ENCODE results near the gene ERP44. TPM values are rescaled to one million over a fixed set of nuclear protein-coding genes. Genes with fewer than 3 reads are reported as not detected.

ERP44 gene
- total and polyA plus RNA-seq, 2 donors (not counting 3 experiments of a cell fraction or from before 2014, with no cell fraction given): 9.9 to 21.4 TPM

GRCh38 chr9:100090880-100091279, 7.9 kb downstream of the ERP44 start:
- no peak overlapping the region for H3K27ac ChIP-seq (ENCODE audit: insufficient read depth, low read depth, low read length)
- H3K9me3 ChIP-seq (replicated peaks; ENCODE audit: control insufficient read depth, insufficient read depth, low read length): no peaks in the 10 kb centered on the region
- H3K9ac ChIP-seq (replicated peaks; ENCODE audit: extremely low read depth, insufficient read depth, low read length): no peak overlapping the region
- intact Hi-C loops (cut with micrococcal nuclease): no loop called here
- H3K4me1 ChIP-seq (ENCODE audit: control insufficient read depth, extremely low read depth, insufficient read depth, low read length): peaks cover 38% of the 10 kb centered on the region
- TF ChIP-seq POLR2A (IDR thresholded peaks at IDR 0.05; ENCODE audit: low read depth, low read length) (no peak), EZH2 (IDR thresholded peaks at IDR 0.05; ENCODE audit: borderline replicate concordance, low read depth, low read length, severe bottlenecking) (no peak), FOS (IDR thresholded peaks at IDR 0.05; ENCODE audit: borderline replicate concordance, insufficient read depth, low read length) (no peak), POLR2AphosphoS5 (IDR thresholded peaks at IDR 0.05; ENCODE audit: insufficient read depth, low read depth, low read length) (no peak), JUN (IDR thresholded peaks at IDR 0.05; ENCODE audit: borderline replicate concordance, insufficient read depth, insufficient read length, low read depth) (no peak), CTCF (IDR thresholded peaks at IDR 0.05; ENCODE audit: extremely low read depth in 1 of 2, insufficient read depth in 1 of 2, low read depth in 1 of 2, low read length in 2 of 2) (no peak), MYC (IDR thresholded peaks at IDR 0.05; ENCODE audit: low read depth, low read length) (no peak), GATA2 (IDR thresholded peaks at IDR 0.05; ENCODE audit: insufficient read depth, insufficient read length, low read depth, low read length) (no peak)
- TF ChIP-seq, protein P1, sequence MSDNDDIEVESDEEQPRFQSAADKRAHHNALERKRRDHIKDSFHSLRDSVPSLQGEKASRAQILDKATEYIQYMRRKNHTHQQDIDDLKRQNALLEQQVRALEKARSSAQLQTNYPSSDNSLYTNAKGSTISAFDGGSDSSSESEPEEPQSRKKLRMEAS (IDR thresholded peaks at IDR 0.05; ENCODE audit: insufficient read depth, insufficient read length): no peak
- no peak for FAIRE-seq
- no peaks in the 10 kb centered on the region for H3K36me3 ChIP-seq (ENCODE audit: control insufficient read depth in 2 of 2, extremely low read depth in 1 of 2, insufficient read depth in 2 of 2, low read length in 2 of 2)
- H4K20me1 ChIP-seq (replicated peaks; ENCODE audit: control insufficient read depth, extremely low read depth, insufficient read depth, low read length): peaks cover 22% of the 10 kb centered on the region
- peaks cover 44% of the 10 kb centered on the region for H3K79me2 ChIP-seq (ENCODE audit: control insufficient read depth, insufficient read depth, low read length)
- H3K27me3 ChIP-seq (ENCODE audit: control insufficient read depth in 2 of 2, insufficient read depth in 2 of 2, low read length in 2 of 2): no peaks in the 10 kb centered on the region
- DNase-seq (ENCODE audit: low read depth, low spot score): no peak
- no peak overlapping the region for H3K4me2 ChIP-seq (ENCODE audit: insufficient read depth, low read length)
- H3K4me3 ChIP-seq (replicated peaks in 1 of 3; ENCODE audit: insufficient read depth in 1 of 3, low read depth in 1 of 3, low read length in 3 of 3): no peak overlapping the region
- H2AFZ ChIP-seq (ENCODE audit: low read depth, low read length): no peak overlapping the region
- dilution Hi-C loops (cut with MboI; ENCODE audit: extremely low pct_ligation_motif_present, low sequenced_read_pairs): no loop called here
- ChIA-PET CTCF (interaction anchor here (1.1 to 1.6 kb wide), 2 partner anchors 9 to 25 kb away, joined by 3 to 5 read pairs; no protein-coding TSS in a partner anchor), POLR2A (no interaction called here)
- peaks cover 2% of the 10 kb centered on the region for H3K9me1 ChIP-seq (replicated peaks; ENCODE audit: control insufficient read depth, extremely low read depth, insufficient read depth, low read length)
- BruUV-seq (replicated peaks): no TSS peak

Measured in endothelial cell of umbilical vein (primary cell).